ENCODE results near the gene GMIP. TPM values are rescaled to one million over a fixed set of nuclear protein-coding genes. Genes with fewer than 3 reads are reported as not detected.

The GMIP gene
- total RNA-seq, 4 donors from 2014 or later: 6.9 to 15.9 (median 7.5) TPM

DNA sequence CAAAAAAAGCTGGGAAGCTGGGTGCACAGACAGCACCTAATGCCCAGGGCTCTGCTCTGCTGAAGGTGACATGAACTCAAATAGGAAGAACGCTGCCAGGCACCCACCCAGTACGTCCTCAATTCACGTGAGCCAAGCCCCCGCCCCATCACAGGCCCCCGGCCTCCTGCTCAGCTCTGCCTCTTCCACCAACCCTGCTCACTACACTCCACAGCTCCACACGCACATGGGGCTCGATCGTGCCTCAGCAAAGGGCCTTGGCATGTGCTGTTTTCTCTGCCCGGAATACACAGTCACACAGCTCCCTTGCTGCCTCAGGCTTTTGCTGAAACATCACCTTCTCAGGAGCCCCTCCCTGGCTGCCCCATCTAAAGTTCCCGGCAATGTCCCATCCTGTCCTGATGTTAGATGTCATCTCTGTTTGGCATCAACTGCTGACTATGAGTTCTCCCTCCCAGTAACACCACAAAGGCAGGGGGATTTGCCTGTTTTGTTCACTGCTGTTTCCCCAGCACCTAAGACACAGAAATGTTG lies 17.8 kb upstream of the GMIP start:
- intact Hi-C loops (cut with DNase I): loop anchor here (5.0 to 10.0 kb wide), 2 partner anchors 116 to 244 kb away; partner anchors contain the start of gene ZNF93
- no peak for TF ChIP-seq POLR2A (IDR thresholded peaks at IDR 0.05; ENCODE audit: low read depth)
- TF ChIP-seq EP300 (IDR thresholded peaks at IDR 0.05): no peak
- TF ChIP-seq, protein P1, sequence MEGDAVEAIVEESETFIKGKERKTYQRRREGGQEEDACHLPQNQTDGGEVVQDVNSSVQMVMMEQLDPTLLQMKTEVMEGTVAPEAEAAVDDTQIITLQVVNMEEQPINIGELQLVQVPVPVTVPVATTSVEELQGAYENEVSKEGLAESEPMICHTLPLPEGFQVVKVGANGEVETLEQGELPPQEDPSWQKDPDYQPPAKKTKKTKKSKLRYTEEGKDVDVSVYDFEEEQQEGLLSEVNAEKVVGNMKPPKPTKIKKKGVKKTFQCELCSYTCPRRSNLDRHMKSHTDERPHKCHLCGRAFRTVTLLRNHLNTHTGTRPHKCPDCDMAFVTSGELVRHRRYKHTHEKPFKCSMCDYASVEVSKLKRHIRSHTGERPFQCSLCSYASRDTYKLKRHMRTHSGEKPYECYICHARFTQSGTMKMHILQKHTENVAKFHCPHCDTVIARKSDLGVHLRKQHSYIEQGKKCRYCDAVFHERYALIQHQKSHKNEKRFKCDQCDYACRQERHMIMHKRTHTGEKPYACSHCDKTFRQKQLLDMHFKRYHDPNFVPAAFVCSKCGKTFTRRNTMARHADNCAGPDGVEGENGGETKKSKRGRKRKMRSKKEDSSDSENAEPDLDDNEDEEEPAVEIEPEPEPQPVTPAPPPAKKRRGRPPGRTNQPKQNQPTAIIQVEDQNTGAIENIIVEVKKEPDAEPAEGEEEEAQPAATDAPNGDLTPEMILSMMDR (IDR thresholded peaks at IDR 0.05): no peak
- no peak for TF ChIP-seq POLR2AphosphoS5 (IDR thresholded peaks at IDR 0.05)
- Histone ChIP-seq H3K27ac (replicated peaks in 1 of 4) (no peak overlapping the region), H3K9me3 (no peaks in the 10 kb centered on the region), H3K36me3 (peaks cover 27 to 42% (median 39%) of the 10 kb centered on the region in 4 donors), H3K4me3 (no peak overlapping the region), H3K27me3 (no peaks in the 10 kb centered on the region), H3K4me1 (peaks cover 21 to 36% (median 28%) of the 10 kb centered on the region in 4 donors)
- DNase-seq (ENCODE audit: extremely low spot score): no peak
- whole genome bisulfite sequencing: 82% methylated on average over 10 of the region's 10 CpGs

DNA sequence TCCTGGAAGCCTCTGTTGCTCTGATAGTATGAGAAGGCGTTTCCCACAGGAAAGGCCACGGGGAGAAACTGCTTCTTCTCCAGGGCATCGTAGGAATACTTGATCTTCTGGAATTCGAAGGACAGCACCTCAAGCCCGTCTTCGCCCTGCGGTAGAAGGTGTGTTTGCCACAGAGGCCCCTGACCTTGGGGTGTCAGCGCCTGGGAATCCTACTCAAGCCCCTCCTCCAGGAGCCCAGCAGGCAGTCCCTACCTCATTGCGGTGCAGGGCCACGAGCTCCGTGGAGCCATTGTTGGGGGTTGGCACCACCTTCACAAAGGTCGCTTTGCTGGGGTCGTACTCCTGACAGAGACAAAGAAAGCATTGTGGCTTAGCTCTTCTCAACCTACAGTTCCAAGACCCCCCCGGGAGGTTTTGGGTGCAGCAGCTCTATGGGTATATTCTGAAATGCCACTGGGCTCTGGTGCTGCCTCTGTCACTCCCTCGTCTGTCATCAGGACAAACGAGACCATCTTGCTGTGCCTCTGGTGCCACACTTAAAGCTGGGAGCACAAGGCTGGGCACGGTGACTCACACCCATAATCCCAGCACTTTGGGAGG lies 16.3 kb upstream of the GMIP start:
- WGBS: 89% methylated on average over 14 of the region's 17 CpGs
- Histone ChIP-seq H3K9me3 (no peaks in the 10 kb centered on the region), H3K4me3 (no peak overlapping the region), H3K4me1 (peaks cover 21 to 36% (median 28%) of the 10 kb centered on the region in 4 donors), H3K27ac (replicated peaks in 1 of 4) (no peak overlapping the region), H3K27me3 (no peaks in the 10 kb centered on the region), H3K36me3 (peaks cover 41 to 56% (median 54%) of the 10 kb centered on the region in 4 donors)
- intact Hi-C loops (cut with DNase I): loop anchor here (5.0 to 10.0 kb wide), 2 partner anchors 118 to 245 kb away; partner anchors contain the start of gene ZNF93
- TF ChIP-seq POLR2A (IDR thresholded peaks at IDR 0.05; ENCODE audit: low read depth): no peak
- DNase-seq (ENCODE audit: extremely low spot score): no peak

DNA sequence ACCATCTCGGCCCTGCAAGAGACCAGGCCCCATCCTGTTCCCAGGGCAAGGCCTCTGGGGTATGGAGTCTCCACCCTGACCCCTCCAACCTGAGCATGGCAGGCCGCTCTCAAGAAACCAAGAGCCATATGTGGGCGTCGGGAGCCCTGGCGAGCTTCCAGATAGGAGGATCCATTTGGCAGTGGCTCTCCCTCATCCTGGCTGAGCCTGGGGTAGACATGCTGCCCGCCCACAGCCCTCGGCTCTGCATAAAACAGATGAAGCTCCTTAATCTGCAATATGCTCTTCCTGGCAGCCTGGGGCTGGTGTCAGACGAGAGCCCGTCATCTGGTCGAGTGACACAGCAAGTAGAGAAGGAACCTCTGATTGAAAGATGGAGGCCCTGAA lies 13.9 kb upstream of the GMIP start:
- no peaks in the 10 kb centered on the region for H3K27me3 ChIP-seq
- no peak overlapping the region for H3K4me3 ChIP-seq
- DNase-seq (ENCODE audit: extremely low spot score): no peak
- no peak overlapping the region for H3K27ac ChIP-seq (replicated peaks in 1 of 4)
- H3K36me3 ChIP-seq: peaks cover 64 to 80% (median 77%) of the 10 kb centered on the region in 4 donors
- TF ChIP-seq EP300 (IDR thresholded peaks at IDR 0.05): no peak
- TF ChIP-seq POLR2A (IDR thresholded peaks at IDR 0.05; ENCODE audit: low read depth): no peak
- no peak for TF ChIP-seq POLR2AphosphoS5 (IDR thresholded peaks at IDR 0.05)
- no peaks in the 10 kb centered on the region for H3K9me3 ChIP-seq
- intact Hi-C loops (cut with DNase I): no loop called here
- H3K4me1 ChIP-seq: peaks cover 14 to 27% (median 16%) of the 10 kb centered on the region in 4 donors
- 62% methylated on average over 10 of the region's 10 CpGs for WGBS

DNA sequence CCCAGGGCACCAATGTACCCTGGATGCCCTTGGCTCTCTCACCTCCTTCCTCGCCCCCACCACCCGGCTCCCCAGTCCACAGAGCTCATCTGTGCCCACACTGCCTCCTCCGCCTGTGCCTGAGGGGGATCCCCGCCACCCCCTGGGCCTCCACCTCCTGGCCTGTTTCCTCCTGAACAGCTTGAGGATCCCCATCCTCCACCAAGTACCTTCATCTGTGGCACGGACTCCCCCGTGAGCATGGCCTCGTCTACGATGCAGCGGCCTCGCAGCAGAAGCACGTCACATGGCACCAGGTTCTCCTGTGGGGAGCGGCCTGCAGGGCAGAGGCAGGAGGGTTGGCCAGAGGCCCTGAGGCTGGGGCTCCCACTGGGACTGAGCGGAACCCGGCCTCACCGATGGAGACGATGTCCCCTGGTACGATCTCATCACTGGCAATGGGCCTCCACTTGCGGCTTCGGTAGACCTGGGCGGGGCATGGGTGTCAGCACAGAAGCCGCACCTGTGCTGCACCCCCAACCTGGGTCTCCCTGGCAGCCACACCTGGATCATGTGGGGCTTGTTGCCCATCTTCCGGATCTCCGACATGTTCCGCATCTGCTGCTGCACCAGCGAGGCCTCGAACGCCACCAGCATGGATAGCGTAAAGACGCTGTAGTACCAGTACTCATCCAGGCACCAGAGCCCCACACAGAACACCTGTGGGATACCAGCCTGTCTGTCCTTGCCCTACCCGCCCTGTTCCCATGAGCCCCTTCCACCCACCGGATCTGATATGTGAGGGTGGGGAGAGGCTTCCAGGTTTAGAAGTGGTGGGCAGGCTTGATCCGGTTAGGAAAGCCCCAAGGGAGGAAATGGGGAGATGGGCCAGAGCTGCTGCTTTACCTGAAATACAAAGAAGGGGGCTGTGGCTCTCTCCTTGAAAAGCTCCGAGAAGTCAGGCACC lies 13.3 kb upstream of the GMIP start:
- Histone ChIP-seq H3K9me3 (no peaks in the 10 kb centered on the region), H3K27me3 (no peaks in the 10 kb centered on the region), H3K4me1 (peaks cover 7 to 21% (median 9%) of the 10 kb centered on the region in 4 donors), H3K27ac (replicated peaks in 1 of 4) (no peak overlapping the region), H3K36me3 (peaks cover 71 to 86% (median 84%) of the 10 kb centered on the region in 4 donors), H3K4me3 (no peak overlapping the region)
- no peak for TF ChIP-seq POLR2A (IDR thresholded peaks at IDR 0.05; ENCODE audit: low read depth)
- TF ChIP-seq, protein P1 (IDR thresholded peaks at IDR 0.05): no peak
- DNase-seq (ENCODE audit: extremely low spot score): no peak
- intact Hi-C loops (cut with DNase I): no loop called here
- 95% methylated on average over 21 of the region's 33 CpGs for WGBS

DNA sequence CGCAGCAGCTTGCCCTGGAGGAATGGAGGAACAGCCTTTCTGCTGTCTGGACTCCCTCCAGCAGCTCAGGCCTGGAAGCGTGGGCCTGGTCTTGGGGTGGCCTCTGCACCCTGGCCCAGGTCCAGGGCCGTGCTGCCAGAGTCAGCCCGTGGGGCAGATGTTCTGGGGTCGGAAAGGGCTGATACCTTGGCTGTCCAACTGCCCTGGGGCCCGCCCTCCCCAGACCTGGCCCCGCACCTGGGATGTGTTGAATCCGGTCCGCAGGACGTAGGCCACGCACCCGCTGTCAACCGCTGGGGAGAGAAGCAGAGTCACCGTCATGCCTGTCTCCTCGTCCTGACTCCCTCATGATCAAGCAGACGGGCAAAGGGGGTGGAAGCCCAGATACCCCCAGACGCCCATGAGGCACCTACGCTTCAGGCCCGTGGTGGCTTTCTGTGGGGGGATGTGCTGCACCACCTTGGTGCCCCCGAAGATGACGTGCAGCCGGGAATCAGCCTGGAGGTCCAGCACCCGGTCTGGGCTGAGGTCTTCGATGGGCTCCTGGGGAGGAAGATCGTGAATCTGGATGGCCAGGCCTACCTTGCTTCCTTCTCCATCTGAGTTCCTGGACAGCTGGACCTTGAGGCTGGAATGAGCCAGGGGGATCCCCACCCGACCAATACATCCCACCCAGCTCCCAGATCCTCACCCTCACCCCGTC lies 12.3 kb upstream of the GMIP start:
- Histone ChIP-seq H3K36me3 (peaks cover 78 to 96% (median 93%) of the 10 kb centered on the region in 4 donors), H3K4me1 (peaks cover 0 to 11% (median 1%) of the 10 kb centered on the region in 4 donors), H3K27ac (replicated peaks in 1 of 4) (no peak overlapping the region), H3K27me3 (no peaks in the 10 kb centered on the region), H3K4me3 (no peak overlapping the region), H3K9me3 (no peaks in the 10 kb centered on the region)
- intact Hi-C loops (cut with DNase I): no loop called here
- DNase-seq (ENCODE audit: extremely low spot score): no peak
- TF ChIP-seq POLR2AphosphoS5 (IDR thresholded peaks at IDR 0.05) (no peak), POLR2A (IDR thresholded peaks at IDR 0.05; ENCODE audit: low read depth) (no peak), EP300 (IDR thresholded peaks at IDR 0.05) (no peak)
- TF ChIP-seq, protein P1 (IDR thresholded peaks at IDR 0.05): no peak
- 76% methylated on average over 3 of the region's 27 CpGs for WGBS

Data from esophagus muscularis mucosa (tissue), 4 donors.